ENCODE measurements around the gene PRPSAP1. TPM values are rescaled to one million over a fixed set of nuclear protein-coding genes. Genes with fewer than 3 reads are reported as not detected.

Gene PRPSAP1
- total and polyA plus RNA-seq, 2 of the 8 experiments (the other 6 are each of a cell fraction or from before 2014, with no cell fraction given): 32.0 to 54.2 TPM

GRCh38 chr17:76264425-76264754, 89.3 kb downstream of the PRPSAP1 start (continued):
- TF ChIP-seq HDAC2 (IDR thresholded peaks at IDR 0.05; ENCODE audit: borderline replicate concordance in 1 of 2, low read depth in 2 of 2, low read length in 2 of 2): no peak
- no peak for TF ChIP-seq POU5F1 (IDR thresholded peaks at IDR 0.05; ENCODE audit: low read depth, low read length)
- TF ChIP-seq BCL11A (IDR thresholded peaks at IDR 0.05; ENCODE audit: low read depth in 2 of 2, low read length in 2 of 2): no peak
- TF ChIP-seq GTF2F1 (IDR thresholded peaks at IDR 0.05; ENCODE audit: borderline replicate concordance, low read depth, low read length): no peak
